DLD1 (cell line): ENCODE measurements around the gene ZNF232.
"Not testable (repeated sequence)": the region's sequence is repeated elsewhere in the genome, so short reads cannot be mapped to it uniquely, and the experiment has no call there.

ENCODE experiments used
- in situ Hi-C: cut with HindIII; loops from 2 replicates; pipeline ENCODE4 v1.10.0; 2017; ENCODE audit warnings: low sequenced_read_pairs

Gene ZNF232

GRCh38 chr17:5130261-5130660 lies 18.6 kb upstream of the ZNF232 start:
- in situ Hi-C loops = not testable (repeated sequence)

GRCh38 chr17:5129770-5130169 lies 18.1 kb upstream of the ZNF232 start:
- in situ Hi-C loops = not testable (repeated sequence)

DNA sequence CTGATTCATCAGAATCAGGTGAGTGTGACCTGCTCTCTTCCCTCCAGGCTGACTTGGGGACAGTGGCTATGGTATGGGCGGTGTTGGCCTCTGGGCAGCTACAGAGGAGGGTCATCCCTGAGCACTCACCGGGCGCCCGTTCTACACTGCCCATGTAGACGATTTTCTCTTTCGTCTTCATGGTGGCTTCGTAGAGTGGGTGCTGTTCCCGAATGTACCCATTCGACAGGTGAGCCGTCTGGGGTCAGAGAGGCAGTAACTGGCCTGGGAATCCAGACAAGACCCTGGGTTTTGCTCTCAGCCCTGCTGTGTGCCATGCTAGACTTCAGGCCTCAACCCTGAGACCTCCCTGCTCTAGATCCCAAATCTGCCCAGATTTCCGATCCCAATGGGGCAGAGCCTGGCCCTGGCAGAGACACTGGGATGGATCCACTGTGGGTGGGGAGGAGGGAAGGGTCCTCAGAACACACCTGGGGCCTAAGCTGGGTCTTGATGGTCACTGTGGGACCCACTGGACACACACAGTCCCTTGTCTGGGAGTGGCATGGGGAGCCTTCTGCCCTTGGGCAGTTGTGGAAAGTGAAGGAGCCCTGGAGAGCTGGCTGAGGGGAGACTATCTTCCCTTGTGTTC lies 17.3 kb upstream of the ZNF232 start:
- in situ Hi-C loops = no loop called here

GRCh38 chr17:5128387-5128786 lies 16.7 kb upstream of the ZNF232 start:
- in situ Hi-C loops = not testable (repeated sequence)

DNA sequence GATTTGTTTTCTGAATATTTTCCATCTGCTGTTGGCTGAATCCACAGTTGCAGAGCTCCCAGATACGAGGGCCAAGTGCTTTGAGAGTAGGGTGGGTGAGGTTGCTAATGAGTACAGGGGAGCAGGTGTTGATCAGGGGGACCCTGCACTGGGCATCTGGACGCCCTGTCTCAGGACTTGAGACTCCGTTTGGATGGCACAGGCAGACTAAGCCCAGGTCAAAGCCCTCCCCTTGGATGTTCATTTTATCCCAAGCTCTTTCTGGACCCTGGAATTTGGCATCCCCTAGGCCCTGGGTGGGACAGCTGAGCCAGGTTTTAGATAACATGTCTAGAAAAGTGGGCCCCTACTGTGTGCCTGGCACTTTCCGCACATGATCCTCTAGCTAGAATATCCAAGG lies 16.2 kb upstream of the ZNF232 start:
- in situ Hi-C loops = no loop called here

- in situ Hi-C loops = no loop called here
Measured at GRCh38 chr17:5126719-5127488, 15.2 kb upstream of the ZNF232 start.

- in situ Hi-C loops = not testable (repeated sequence)
Measured at GRCh38 chr17:5124896-5125295, 13.2 kb upstream of the ZNF232 start.

GRCh38 chr17:5124125-5124760 lies 12.6 kb upstream of the ZNF232 start:
- in situ Hi-C loops = not testable (repeated sequence)

- in situ Hi-C loops = no loop called here
Measured at GRCh38 chr17:5123343-5124124, 11.9 kb upstream of the ZNF232 start.

DNA sequence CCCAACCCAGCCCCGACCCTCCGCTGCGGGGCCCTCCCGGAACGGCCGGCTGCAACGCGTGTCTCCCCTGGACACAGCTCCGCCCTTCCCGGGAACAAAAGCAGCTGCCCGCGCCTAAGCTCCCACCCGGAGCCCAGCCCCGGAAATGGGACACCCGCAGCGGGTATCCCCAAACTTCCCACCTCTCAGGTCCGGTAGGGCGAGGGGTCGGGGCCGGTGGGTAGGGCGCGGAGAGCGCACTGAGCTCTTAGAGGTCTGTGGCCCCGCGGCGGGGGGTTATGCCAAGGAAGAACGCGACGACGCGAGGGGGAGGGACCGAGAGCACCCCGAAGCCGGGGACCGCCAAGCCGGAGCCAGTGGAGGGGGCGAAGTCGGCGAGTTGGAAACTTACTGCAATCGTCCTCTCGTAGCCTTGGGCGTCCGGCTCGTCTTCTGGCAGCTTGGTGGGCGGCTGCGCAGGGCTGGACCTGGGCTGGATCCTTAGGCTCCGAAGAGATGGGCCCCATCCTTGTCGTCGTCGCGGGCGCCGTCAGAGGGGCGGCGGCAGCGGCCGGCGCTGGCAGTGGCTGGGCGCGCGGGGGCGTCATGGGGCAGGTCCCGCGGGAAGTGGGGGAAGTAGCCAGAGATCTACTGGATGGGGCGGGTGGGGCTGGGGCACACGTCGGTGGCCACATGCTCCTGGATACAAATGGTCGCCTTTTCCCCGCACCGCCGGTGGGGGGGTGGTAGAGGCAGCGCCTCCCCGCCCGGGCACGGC lies 11.1 kb upstream of the ZNF232 start:
- in situ Hi-C loops = no loop called here

- in situ Hi-C loops = not testable (repeated sequence)
Measured at GRCh38 chr17:5122056-5122455, 10.4 kb upstream of the ZNF232 start.

GRCh38 chr17:5121186-5121841 lies 9.6 kb upstream of the ZNF232 start:
- in situ Hi-C loops = no loop called here

DNA sequence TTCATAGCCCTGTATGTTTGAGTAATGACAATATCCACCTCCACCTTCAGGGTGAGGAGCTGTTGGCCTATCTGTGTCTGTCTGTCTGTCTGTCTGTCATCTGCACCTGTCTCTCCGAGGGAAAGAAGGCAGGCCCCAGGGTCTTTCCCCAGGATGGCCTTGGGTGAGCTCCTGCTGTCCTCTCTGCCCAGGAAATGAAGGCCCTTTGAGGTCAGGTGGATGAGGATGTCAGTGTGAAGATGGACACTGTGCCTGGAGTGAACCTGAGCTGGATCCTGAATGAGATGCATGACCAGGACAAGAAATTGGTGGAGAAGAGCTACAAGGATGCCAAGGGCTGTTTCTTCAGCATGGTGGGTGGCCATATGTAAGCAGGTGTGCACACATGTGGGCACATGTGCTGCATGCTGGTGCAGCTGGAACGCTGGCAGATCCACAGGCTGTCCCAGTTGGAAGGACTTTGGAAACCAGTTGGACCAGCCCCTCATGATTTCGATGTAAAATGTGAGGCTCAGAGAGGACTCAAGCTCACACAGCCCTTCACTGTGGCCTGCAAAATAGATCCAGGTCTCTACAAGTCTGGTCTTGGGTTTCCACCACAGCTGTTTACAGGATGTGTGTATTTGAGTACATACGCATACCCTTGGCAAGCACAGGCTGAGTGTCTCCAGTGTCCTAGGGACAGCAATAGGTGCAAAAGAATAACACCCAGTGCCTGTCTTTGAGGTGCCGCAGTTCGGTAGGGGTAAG lies 8.9 kb upstream of the ZNF232 start:
- in situ Hi-C loops = not testable (repeated sequence)

GRCh38 chr17:5120036-5120435 lies 8.4 kb upstream of the ZNF232 start:
- in situ Hi-C loops = no loop called here

DNA sequence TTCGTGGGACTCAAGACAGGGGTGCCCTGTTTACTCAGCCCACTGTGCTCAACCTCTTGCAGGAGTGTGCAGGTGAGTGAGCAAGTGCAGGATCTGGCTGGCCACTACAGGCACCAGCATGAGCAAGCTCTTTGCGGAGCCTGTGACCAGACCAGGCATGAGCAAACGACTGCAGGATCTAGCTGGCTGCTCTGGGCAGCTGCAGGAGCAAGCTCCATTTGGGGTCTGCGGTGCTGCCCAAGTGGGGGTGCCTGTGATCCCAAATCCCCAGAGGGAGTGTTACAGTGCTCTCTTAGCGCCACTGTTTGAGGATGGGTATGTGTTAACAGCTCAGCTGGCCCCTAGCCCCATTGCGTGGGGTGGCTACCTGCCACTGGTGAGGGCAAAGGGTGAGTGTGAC lies 6.5 kb upstream of the ZNF232 start:
- in situ Hi-C loops = no loop called here

- in situ Hi-C loops = no loop called here
Measured at GRCh38 chr17:5115673-5116651, 4.3 kb upstream of the ZNF232 start, which contains the start of gene USP6. Gene USP6 (plus strand): TSS chr17:5116032. CDS start chr17:5130368, 14,336 bp downstream.

DNA sequence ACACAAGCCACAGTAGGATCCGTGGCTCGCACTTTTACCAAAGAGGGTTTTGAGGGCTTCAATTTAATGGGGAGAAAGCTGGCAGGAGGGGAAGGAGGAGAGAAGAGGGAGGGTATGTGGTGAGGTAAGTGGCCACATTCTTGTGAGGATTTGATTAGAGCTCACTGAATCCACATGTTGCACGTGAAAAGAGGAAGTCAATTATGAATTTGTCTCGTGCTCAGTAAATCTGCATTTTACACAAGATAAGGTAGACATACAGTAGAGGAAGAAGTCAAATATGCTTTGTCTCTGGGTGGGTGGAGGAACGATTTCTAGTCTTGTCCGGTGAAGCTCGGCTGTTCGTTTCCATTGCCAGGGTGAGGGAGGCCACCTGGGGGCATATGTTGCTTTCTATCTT lies 862 bp downstream of the ZNF232 start:
- in situ Hi-C loops = no loop called here

DNA sequence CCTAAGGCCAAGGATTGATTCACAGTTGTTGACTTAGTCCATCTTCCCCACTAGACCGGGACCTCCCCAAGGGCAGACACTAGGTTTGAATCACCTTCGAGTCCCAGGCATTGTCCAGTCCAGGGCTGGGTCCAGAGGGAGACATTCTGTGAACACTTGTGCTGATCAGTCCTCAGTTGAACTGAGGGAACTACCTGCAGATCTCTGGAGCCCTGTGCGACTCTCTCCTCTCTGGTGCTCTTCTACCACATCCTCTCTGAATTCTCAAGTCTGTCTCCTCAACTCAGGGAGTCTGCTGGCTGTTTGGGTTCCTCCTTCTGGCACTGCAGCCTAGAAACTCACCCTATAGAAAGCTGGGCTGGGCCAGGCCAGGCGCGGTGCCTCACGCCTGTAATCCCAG lies 10.8 kb downstream of the ZNF232 start:
- in situ Hi-C loops = no loop called here
